Duodenal mucosa (tissue), 2 donors: ENCODE measurements around the gene PIK3R2.

Experiments used
- H3K27ac ChIP-seq: one replicate; pipeline ENCODE4 v1.7.0; 2013; ENCODE audit warnings: low read depth, low read length
- H3K27me3 ChIP-seq, 2 donors: one replicate each; pipeline ENCODE4 v1.7.0; 2013; ENCODE audit warnings: low read length in 2 of 2, control low read depth in 1 of 2; ENCODE audit not compliant: insufficient read depth in 2 of 2, control insufficient read depth in 1 of 2
- H3K36me3 ChIP-seq, 2 donors: one replicate each; pipeline ENCODE4 v1.7.0; 2013; ENCODE audit warnings: low read length in 2 of 2, control low read depth in 1 of 2; ENCODE audit not compliant: insufficient read depth in 2 of 2, control insufficient read depth in 1 of 2
- H3K4me1 ChIP-seq, 2 donors: one replicate each; pipeline ENCODE4 v1.7.0; 2013; ENCODE audit warnings: low read length in 2 of 2, control low read depth in 1 of 2; ENCODE audit not compliant: insufficient read depth in 2 of 2, control insufficient read depth in 1 of 2
- H3K4me3 ChIP-seq, 2 donors: one replicate each; pipeline ENCODE4 v1.7.0; 2013; ENCODE audit warnings: low read length in 2 of 2, low read depth in 1 of 2
- H3K9ac ChIP-seq, 2 donors: one replicate each; pipeline ENCODE4 v1.7.0; 2013; ENCODE audit warnings: low read length in 2 of 2, low read depth in 1 of 2
- H3K9me3 ChIP-seq, 2 donors: one replicate each; pipeline ENCODE4 v1.7.0; 2013; ENCODE audit warnings: low read length in 2 of 2, control low read depth in 1 of 2; ENCODE audit not compliant: control insufficient read depth in 1 of 2

Gene PIK3R2

GRCh38 chr19:18137657-18138339, 15.2 kb upstream of the PIK3R2 start:
- Histone ChIP-seq H3K27ac (no peak overlapping the region), H3K9ac (no peak overlapping the region), H3K36me3 (peaks cover 32 to 66% of the 10 kb centered on the region in 2 donors), H3K4me1 (peaks cover 3 to 7% of the 10 kb centered on the region in 2 donors), H3K4me3 (no peak overlapping the region), H3K27me3 (no peaks in the 10 kb centered on the region), H3K9me3 (no peaks in the 10 kb centered on the region)

- Histone ChIP-seq H3K27ac (no peak overlapping the region), H3K4me1 (peaks cover 3 to 6% of the 10 kb centered on the region in 2 donors), H3K36me3 (peaks cover 46 to 69% of the 10 kb centered on the region in 2 donors), H3K9me3 (no peaks in the 10 kb centered on the region), H3K4me3 (no peak overlapping the region), H3K9ac (no peak overlapping the region), H3K27me3 (no peaks in the 10 kb centered on the region)
Observed at GRCh38 chr19:18140473-18140872, 12.5 kb upstream of the PIK3R2 start.

DNA sequence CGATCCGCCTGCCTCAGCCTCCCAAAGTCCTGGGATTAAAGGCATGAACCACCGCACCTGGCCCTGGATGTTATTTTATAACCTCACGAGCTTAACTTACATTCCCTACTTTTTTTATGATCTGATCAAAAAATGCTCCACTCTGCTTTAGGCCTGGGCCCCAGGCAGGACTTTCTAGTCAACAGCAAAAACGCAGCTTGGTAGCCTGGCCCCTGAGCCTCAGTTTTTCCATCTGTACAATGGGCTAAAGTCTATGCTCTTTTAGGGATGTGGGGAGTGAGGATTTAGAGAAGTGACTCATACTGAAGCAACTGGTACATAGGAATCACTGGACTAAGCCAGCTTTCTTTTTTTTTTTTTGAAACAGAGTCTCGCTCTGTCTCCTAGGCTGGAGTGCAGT, 11.9 kb upstream of the PIK3R2 start:
- Histone ChIP-seq H3K4me3 (no peak overlapping the region), H3K36me3 (peaks cover 45 to 69% of the 10 kb centered on the region in 2 donors), H3K9ac (no peak overlapping the region), H3K27me3 (no peaks in the 10 kb centered on the region), H3K9me3 (no peaks in the 10 kb centered on the region), H3K4me1 (peaks cover 0 to under 1% of the 10 kb centered on the region in 2 donors), H3K27ac (no peak overlapping the region)

DNA sequence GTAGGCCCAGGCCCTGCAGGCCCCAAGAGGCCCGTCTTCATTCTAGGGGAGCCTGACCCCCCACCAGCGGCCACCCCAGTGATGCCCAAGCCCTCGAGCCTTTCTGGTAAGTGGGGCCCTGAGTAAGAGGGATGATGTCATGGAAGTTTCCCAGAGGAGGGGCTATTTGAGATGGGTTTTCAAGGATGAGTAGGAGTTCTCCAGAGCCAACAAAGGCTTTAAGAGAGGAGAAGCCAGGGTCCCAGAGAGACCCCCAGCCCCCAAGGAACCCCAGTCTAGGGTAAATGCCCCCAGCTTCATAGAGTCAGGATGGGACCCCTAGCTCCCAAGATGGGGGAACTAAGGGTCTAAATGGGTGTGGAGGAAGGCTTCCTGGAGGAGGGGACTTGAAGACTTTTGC, 9.1 kb upstream of the PIK3R2 start:
- Histone ChIP-seq H3K27me3 (no peaks in the 10 kb centered on the region), H3K9ac (no peak overlapping the region), H3K9me3 (no peaks in the 10 kb centered on the region), H3K27ac (no peak overlapping the region), H3K36me3 (peaks cover 38 to 67% of the 10 kb centered on the region in 2 donors), H3K4me3 (no peak overlapping the region), H3K4me1 (no peaks in the 10 kb centered on the region)

GRCh38 chr19:18144361-18144760, 8.6 kb upstream of the PIK3R2 start:
- H3K36me3 ChIP-seq, result peaks cover 38 to 64% of the 10 kb centered on the region in 2 donors
- no peak overlapping the region for H3K9ac ChIP-seq
- no peaks in the 10 kb centered on the region for H3K4me1 ChIP-seq
- H3K9me3 ChIP-seq, result no peaks in the 10 kb centered on the region
- no peaks in the 10 kb centered on the region for H3K27me3 ChIP-seq
- H3K27ac ChIP-seq, result no peak overlapping the region
- no peak overlapping the region for H3K4me3 ChIP-seq

GRCh38 chr19:18144906-18145305, 8.1 kb upstream of the PIK3R2 start:
- H3K27me3 ChIP-seq, result no peaks in the 10 kb centered on the region
- no peak overlapping the region for H3K9ac ChIP-seq
- no peaks in the 10 kb centered on the region for H3K9me3 ChIP-seq
- H3K36me3 ChIP-seq, result peaks cover 38 to 62% of the 10 kb centered on the region in 2 donors
- H3K4me1 ChIP-seq, result no peaks in the 10 kb centered on the region
- no peak overlapping the region for H3K4me3 ChIP-seq
- H3K27ac ChIP-seq, result no peak overlapping the region

DNA sequence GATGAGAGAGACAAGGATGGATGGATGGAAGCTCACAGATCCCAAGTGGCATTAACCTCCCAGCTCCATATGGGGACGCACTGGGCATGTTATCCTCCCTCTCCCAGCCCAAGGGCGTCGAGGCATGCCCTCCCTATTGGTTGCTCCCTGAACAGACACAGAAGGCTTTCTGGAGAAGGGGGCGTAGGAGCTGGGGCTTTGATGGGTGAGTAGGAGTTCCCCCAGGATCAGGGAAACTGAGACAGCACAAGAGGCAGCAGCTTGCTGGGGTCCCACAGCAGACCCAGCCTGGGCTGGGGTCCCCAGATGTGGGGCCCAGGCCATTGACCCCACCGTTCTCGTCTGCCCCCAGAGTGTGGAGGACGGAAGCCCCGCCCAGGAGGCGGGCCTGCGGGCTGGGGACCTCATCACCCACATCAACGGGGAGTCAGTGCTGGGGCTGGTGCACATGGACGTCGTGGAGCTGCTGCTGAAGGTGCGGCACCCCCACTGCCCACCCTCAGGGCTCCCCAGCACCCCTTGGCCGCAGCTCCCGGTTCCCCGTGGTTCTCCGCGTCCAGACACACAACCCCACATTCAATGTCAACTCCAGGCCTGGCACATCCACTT, 7.5 kb upstream of the PIK3R2 start:
- Histone ChIP-seq H3K4me1 (no peaks in the 10 kb centered on the region), H3K4me3 (no peak overlapping the region), H3K9me3 (no peaks in the 10 kb centered on the region), H3K27ac (no peak overlapping the region), H3K36me3 (peaks cover 38 to 57% of the 10 kb centered on the region in 2 donors), H3K27me3 (no peaks in the 10 kb centered on the region), H3K9ac (no peak overlapping the region)

GRCh38 chr19:18147396-18147795, 5.6 kb upstream of the PIK3R2 start:
- no peak overlapping the region for H3K4me3 ChIP-seq
- no peaks in the 10 kb centered on the region for H3K27me3 ChIP-seq
- H3K4me1 ChIP-seq, result peaks cover 7 to 8% of the 10 kb centered on the region in 2 donors
- H3K9me3 ChIP-seq, result no peaks in the 10 kb centered on the region
- H3K36me3 ChIP-seq, result peaks cover 29 to 51% of the 10 kb centered on the region in 2 donors
- H3K27ac ChIP-seq, result no peak overlapping the region
- H3K9ac ChIP-seq, result no peak overlapping the region

DNA sequence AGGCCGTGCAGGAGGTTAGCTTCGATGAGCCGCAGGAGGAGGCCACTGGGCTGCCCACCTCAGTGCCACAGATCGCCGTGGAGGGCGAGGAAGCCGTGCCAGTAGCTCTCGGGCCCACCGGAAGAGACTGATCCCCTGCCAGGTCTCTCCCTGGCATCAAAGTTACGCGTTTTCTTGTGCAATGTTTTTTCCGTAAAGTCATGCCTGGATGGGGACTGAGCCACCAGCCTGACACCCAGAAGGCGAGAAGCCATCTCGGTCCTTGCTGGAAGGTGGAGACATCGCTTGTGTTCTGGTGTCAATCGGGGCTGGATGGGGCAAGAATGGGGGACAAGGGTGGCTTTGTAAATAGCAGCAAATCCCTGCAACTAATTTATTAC, 3.4 kb upstream of the PIK3R2 start:
- no peaks in the 10 kb centered on the region for H3K27me3 ChIP-seq
- no peak overlapping the region for H3K4me3 ChIP-seq
- H3K36me3 ChIP-seq, result peaks cover 14 to 37% of the 10 kb centered on the region in 2 donors
- H3K4me1 ChIP-seq, result peaks cover 16 to 17% of the 10 kb centered on the region in 2 donors
- no peak overlapping the region for H3K9ac ChIP-seq
- H3K9me3 ChIP-seq, result no peaks in the 10 kb centered on the region
- H3K27ac ChIP-seq, result no peak overlapping the region

GRCh38 chr19:18150776-18151624, 2.0 kb upstream of the PIK3R2 start:
- H3K9ac ChIP-seq, result peak overlapping the region in 1 of 2 donors; percentile 83

More at GRCh38 chr19:18150776-18151624, 2.0 kb upstream of the PIK3R2 start:
- Histone ChIP-seq H3K9me3 (no peaks in the 10 kb centered on the region), H3K27me3 (no peaks in the 10 kb centered on the region), H3K36me3 (peaks cover under 1 to 29% of the 10 kb centered on the region in 2 donors), H3K4me1 (peaks cover 18 to 25% of the 10 kb centered on the region in 2 donors), H3K27ac (no peak overlapping the region), H3K4me3 (no peak overlapping the region)
